Liver (tissue), 9 donors: ENCODE measurements around the gene FZD4. TPM values are rescaled to one million over a fixed set of nuclear protein-coding genes. Genes with fewer than 3 reads are reported as not detected.

Experiments
- DNase-seq: peaks from one replicate; pipeline ENCODE4 v3.0.0-alpha.2; 2017; ENCODE audit warnings: low spot score
- H3K27ac ChIP-seq, 2 donors: one replicate each; pipeline ENCODE4 v1.7.0; 2013; ENCODE audit warnings: inconsistent platforms in 2 of 2, low read length in 2 of 2, control low read depth in 1 of 2, low read depth in 1 of 2, mild to moderate bottlenecking in 1 of 2
- H3K27me3 ChIP-seq, 4 donors: one replicate each; pipeline versions ENCODE4 v1.6.1 to v1.7.0; 2013; ENCODE audit warnings: low read length in 3 of 4, inconsistent platforms in 1 of 4, mild to moderate bottlenecking in 1 of 4, moderate library complexity in 1 of 4; ENCODE audit not compliant: control insufficient read depth in 4 of 4, insufficient read depth in 4 of 4
- H3K36me3 ChIP-seq, 4 donors: one replicate each; pipeline versions ENCODE4 v1.6.1 to v1.7.0; 2013; ENCODE audit warnings: low read length in 3 of 4, mild to moderate bottlenecking in 3 of 4, low read depth in 1 of 4, moderate library complexity in 1 of 4; ENCODE audit not compliant: control insufficient read depth in 4 of 4, insufficient read depth in 3 of 4
- H3K4me1 ChIP-seq, 4 donors: one replicate each; pipeline versions ENCODE4 v1.6.1 to v1.7.0; 2013; ENCODE audit warnings: low read length in 3 of 4, mild to moderate bottlenecking in 3 of 4, moderate library complexity in 1 of 4; ENCODE audit not compliant: control insufficient read depth in 4 of 4, insufficient read depth in 4 of 4
- H3K4me3 ChIP-seq, 3 donors: one replicate each; pipeline versions ENCODE4 v1.6.1 to v1.7.0; 2013; ENCODE audit warnings: low read length in 3 of 3, control low read depth in 1 of 3, low read depth in 1 of 3, mild to moderate bottlenecking in 1 of 3
- H3K9ac ChIP-seq, 2 donors: one replicate each; pipeline ENCODE4 v1.7.0; 2013; ENCODE audit warnings: low read length in 2 of 2, mild to moderate bottlenecking in 2 of 2, moderate library complexity in 2 of 2, control low read depth in 1 of 2, low read depth in 1 of 2
- H3K9me3 ChIP-seq, 4 donors: one replicate each; pipeline versions ENCODE4 v1.6.1 to v1.7.0; 2013; ENCODE audit warnings: low read length in 3 of 4; ENCODE audit not compliant: control insufficient read depth in 4 of 4
- CTCF ChIP-seq: fragments of 150-350 bp; IDR thresholded peaks from 2 replicates; pipeline ENCODE4 v1.5.1; 2017; ENCODE audit warnings: improper control_type of control experiment, low read depth, low read length; ENCODE audit not compliant: missing input control
- EGR1 ChIP-seq, 2 donors: IDR thresholded peaks; 2 replicates each; pipeline ENCODE4 v1.6.1; 2016 to 2018; ENCODE audit warnings: antibody characterized with exemption in 2 of 2, low read depth in 2 of 2
- FOXA1 ChIP-seq: IDR thresholded peaks from 2 replicates; pipeline ENCODE4 v1.6.1; 2016; ENCODE audit warnings: antibody characterized with exemption
- FOXA2 ChIP-seq: IDR thresholded peaks from 2 replicates; pipeline ENCODE4 v1.6.1; 2016; ENCODE audit warnings: antibody characterized with exemption
- GABPA ChIP-seq, 2 donors: IDR thresholded peaks in 1 of 2; conservative IDR thresholded peaks in 1 of 2; 2 replicates each; pipeline ENCODE4 v1.6.1; 2016; ENCODE audit warnings: antibody characterized with exemption in 2 of 2, mild to moderate bottlenecking in 1 of 2, moderate library complexity in 1 of 2
- HNF4A ChIP-seq, 2 donors: conservative IDR thresholded peaks; 2 replicates each; pipeline ENCODE4 v1.6.1; 2016; ENCODE audit warnings: antibody characterized with exemption in 2 of 2, mild to moderate bottlenecking in 2 of 2
- HNF4G ChIP-seq: IDR thresholded peaks from 2 replicates; pipeline ENCODE4 v1.6.1; 2016; ENCODE audit warnings: antibody characterized with exemption
- JUND ChIP-seq, 2 donors: IDR thresholded peaks; 2 replicates each; pipeline ENCODE4 v1.6.1; 2016; ENCODE audit warnings: antibody characterized with exemption in 2 of 2
- NR2F2 ChIP-seq: IDR thresholded peaks from 2 replicates; pipeline ENCODE4 v1.6.1; 2016; ENCODE audit warnings: antibody characterized with exemption
- RAD21 ChIP-seq, 2 donors: IDR thresholded peaks; 2 replicates each; pipeline ENCODE4 v1.6.1; 2016; ENCODE audit warnings: antibody characterized with exemption in 2 of 2, mild to moderate bottlenecking in 2 of 2
- RXRA ChIP-seq, 2 donors: IDR thresholded peaks; 2 replicates each; pipeline ENCODE4 v1.6.1; 2017 to 2018; ENCODE audit warnings: antibody characterized with exemption in 2 of 2, mild to moderate bottlenecking in 1 of 2
- SP1 ChIP-seq: IDR thresholded peaks from 2 replicates; pipeline ENCODE4 v1.6.1; 2018; ENCODE audit warnings: antibody characterized with exemption, mild to moderate bottlenecking
- TAF1 ChIP-seq: conservative IDR thresholded peaks from 2 replicates; pipeline ENCODE4 v1.6.1; 2016; ENCODE audit warnings: antibody characterized with exemption, mild to moderate bottlenecking
- YY1 ChIP-seq: IDR thresholded peaks from 2 replicates; pipeline ENCODE4 v1.6.1; 2016; ENCODE audit warnings: antibody characterized with exemption, mild to moderate bottlenecking
- ZBTB33 ChIP-seq: IDR thresholded peaks from 2 replicates; pipeline ENCODE4 v1.6.1; 2016; ENCODE audit warnings: antibody characterized with exemption
- WGBS: extraction: QIAGEN DNeasy Blood & Tissue Kit; methylation state at CpG from one replicate; pipeline ENCODE4 v1.1.7; 2013; 5-methylcytosine and 5-hydroxymethylcytosine counted together
- polyA plus RNA-seq, 2 donors: library from polyadenylated mRNA; stranded (reverse) in 1 of 2; unstranded in 1 of 2; fragments of 200-250 nt in 1 of 2; fragments of >200 nt in 1 of 2; fragmentation: Nextera tagmentation in 1 of 2; extraction: Ambion mirVana in 1 of 2; gene quantifications; one replicate each; pipeline versions ENCODE4 v1.2.1 to v1.2.3, GENCODE V29; 2013 to 2015
- total RNA-seq, 2 donors: library from RNA; depleted of rRNA; stranded (reverse); fragments of >200 nt; gene quantifications; one replicate each; pipeline ENCODE4 v1.2.3, GENCODE V29; 2014
- TF ChIP-seq, protein P1 (sequence below): IDR thresholded peaks from 2 replicates; pipeline ENCODE4 v1.6.1; 2016; ENCODE audit warnings: antibody characterized with exemption, mild to moderate bottlenecking
- TF ChIP-seq, protein P2 (sequence below): IDR thresholded peaks from 2 replicates; pipeline ENCODE4 v1.6.1; 2016; ENCODE audit warnings: antibody characterized with exemption
- TF ChIP-seq, protein P3 (sequence below): IDR thresholded peaks from 2 replicates; pipeline ENCODE4 v1.6.1; 2016; ENCODE audit warnings: antibody characterized with exemption
- donor health status: healthy.
- donor health status: healthy.
- donor health status: healthy.
- donor health status: healthy.
- donor health status: healthy.

Gene FZD4
- total and polyA plus RNA-seq, 4 donors = 4.9 to 23.7 (median 8.2) TPM

DNA sequence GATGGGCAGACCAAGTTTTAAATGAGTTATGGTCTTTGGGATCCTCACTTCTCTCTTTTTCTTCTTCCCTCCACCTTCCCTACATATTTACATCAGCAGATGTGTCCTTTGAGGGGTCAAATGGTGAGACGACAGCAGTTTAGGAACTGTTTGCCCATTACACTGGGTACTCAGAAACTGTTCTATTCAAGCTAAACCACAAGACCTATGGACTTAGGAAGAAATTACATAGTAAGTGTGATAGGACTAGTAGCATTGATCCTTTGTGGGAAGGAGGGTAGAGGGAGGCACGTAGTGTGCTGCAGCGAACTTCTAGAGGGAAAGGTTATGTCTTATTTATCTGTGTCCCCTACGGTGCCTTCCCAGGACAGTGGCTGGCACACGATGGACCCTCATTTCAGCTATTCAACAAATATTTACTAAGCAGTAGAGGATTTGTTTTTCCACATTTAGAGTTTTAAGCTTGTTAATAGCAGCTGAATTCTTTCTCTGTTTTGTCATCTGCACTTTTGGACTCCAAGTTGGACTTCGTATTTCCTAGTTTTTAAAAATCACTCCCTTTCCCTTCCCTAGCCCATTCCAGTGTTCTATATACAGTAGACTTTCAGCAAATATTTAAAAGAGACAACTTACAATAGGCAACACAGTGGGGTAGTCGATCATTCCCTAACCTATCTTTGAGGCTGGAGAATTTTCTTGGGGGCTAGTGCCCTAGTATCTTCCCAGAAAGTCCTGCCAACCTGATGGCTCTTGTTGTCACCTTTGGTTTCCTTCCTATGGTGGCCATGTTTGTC lies 13.9 kb downstream of the FZD4 start:
- peak overlapping the region in 1 of 3 donors; percentile 45 for H3K4me3 ChIP-seq
- H3K9me3 ChIP-seq = no peaks in the 10 kb centered on the region
- no peaks in the 10 kb centered on the region for H3K27me3 ChIP-seq
- H3K4me1 ChIP-seq = peaks cover 9 to 31% (median 26%) of the 10 kb centered on the region in 4 donors
- 25% methylated on average over 7 of the region's 7 CpGs for WGBS
- no peak for DNase-seq
- H3K9ac ChIP-seq = peak overlapping the region; percentile 41 to 75
- peaks cover 0 to 1% (median 0%) of the 10 kb centered on the region in 4 donors for H3K36me3 ChIP-seq
- H3K27ac ChIP-seq = peak overlapping the region; percentile 90 to 91
- TF ChIP-seq HNF4G (peak; percentile 93), FOXA2 (peak; percentile 52), NR2F2 (no peak), CTCF (no peak), HNF4A (conservative IDR thresholded peaks at IDR 0.05) (peak; percentile 97 to 98), TAF1 (no peak), EGR1 (IDR thresholded peaks at IDR 0.05; ENCODE audit: low read depth in 2 of 2) (peak in 1 of 2 donors; percentile 24), ZBTB33 (peak; percentile 57), GABPA (IDR thresholded peaks at IDR 0.05 in 1 of 2, conservative IDR thresholded peaks at IDR 0.05 in 1 of 2) (no peak), SP1 (peak; percentile 98), JUND (IDR thresholded peaks at IDR 0.05) (peak; percentile 81 to 85), RXRA (IDR thresholded peaks at IDR 0.05) (peak; percentile 67 to 71), FOXA1 (peak; percentile 53), RAD21 (IDR thresholded peaks at IDR 0.05) (peak in 1 of 2 donors; percentile 39), YY1 (peak; percentile 72)
- TF ChIP-seq, protein P1, sequence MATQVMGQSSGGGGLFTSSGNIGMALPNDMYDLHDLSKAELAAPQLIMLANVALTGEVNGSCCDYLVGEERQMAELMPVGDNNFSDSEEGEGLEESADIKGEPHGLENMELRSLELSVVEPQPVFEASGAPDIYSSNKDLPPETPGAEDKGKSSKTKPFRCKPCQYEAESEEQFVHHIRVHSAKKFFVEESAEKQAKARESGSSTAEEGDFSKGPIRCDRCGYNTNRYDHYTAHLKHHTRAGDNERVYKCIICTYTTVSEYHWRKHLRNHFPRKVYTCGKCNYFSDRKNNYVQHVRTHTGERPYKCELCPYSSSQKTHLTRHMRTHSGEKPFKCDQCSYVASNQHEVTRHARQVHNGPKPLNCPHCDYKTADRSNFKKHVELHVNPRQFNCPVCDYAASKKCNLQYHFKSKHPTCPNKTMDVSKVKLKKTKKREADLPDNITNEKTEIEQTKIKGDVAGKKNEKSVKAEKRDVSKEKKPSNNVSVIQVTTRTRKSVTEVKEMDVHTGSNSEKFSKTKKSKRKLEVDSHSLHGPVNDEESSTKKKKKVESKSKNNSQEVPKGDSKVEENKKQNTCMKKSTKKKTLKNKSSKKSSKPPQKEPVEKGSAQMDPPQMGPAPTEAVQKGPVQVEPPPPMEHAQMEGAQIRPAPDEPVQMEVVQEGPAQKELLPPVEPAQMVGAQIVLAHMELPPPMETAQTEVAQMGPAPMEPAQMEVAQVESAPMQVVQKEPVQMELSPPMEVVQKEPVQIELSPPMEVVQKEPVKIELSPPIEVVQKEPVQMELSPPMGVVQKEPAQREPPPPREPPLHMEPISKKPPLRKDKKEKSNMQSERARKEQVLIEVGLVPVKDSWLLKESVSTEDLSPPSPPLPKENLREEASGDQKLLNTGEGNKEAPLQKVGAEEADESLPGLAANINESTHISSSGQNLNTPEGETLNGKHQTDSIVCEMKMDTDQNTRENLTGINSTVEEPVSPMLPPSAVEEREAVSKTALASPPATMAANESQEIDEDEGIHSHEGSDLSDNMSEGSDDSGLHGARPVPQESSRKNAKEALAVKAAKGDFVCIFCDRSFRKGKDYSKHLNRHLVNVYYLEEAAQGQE = no peak
- TF ChIP-seq, protein P2, sequence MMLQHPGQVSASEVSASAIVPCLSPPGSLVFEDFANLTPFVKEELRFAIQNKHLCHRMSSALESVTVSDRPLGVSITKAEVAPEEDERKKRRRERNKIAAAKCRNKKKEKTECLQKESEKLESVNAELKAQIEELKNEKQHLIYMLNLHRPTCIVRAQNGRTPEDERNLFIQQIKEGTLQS = no peak
- TF ChIP-seq, protein P3, sequence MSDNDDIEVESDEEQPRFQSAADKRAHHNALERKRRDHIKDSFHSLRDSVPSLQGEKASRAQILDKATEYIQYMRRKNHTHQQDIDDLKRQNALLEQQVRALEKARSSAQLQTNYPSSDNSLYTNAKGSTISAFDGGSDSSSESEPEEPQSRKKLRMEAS = peak; percentile 84
